GM19395 (cell line): ENCODE measurements around the gene VEPH1.
A peak's percentile ranks its signal among the peaks of the same experiment; 100 is the strongest.

ENCODE experiments used
- ATAC-seq: cut with Tn5 transposase; IDR thresholded peaks from one replicate; pipeline ENCODE4 v1.9.1; 2021; ENCODE audit warnings: mild to moderate bottlenecking, moderate library complexity; ENCODE audit not compliant: unreplicated experiment

The VEPH1 gene

DNA sequence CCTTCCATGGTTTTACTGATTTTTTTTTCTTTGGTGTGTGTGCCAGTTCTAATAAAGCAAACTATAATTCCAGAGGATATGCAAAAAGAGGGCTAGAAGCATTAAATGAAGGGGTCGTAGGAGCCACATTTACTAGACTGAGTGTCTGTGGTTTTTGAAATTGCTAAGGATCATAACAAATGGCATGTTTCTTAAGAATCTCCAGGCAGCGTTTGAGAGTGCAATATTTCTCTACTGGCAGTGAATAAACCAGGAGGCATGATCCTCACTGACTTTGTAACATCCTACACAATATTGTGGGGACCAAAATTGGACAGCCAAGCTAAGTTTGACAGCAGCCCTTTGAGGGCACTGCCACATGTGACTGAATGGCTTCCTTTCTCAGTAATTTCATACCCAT, 227.4 kb downstream of the VEPH1 start:
- ATAC-seq: no peak

DNA sequence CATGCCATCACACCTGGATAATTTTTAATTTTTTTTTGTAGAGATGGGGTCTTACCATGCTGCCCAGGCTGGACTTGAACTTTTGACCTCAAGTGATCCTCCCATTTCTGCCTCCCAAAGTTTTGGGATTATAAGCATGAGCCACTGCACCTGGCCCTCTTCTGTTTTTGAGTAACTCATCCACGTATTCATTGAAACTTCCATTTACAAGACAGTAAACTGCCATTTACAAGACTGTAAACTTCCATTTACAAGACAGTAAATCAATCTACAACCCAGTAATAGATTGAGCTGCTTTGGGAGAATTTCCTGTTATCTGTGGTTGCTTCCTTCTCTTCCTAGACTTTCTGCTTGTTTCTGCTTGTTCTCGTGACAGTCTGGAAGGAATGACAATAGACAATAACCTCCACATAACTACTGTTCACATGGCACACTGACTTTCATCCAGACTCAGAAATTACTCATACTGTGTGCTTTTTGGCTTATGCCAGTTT, 228.5 kb downstream of the VEPH1 start:
- ATAC-seq: no peak

DNA sequence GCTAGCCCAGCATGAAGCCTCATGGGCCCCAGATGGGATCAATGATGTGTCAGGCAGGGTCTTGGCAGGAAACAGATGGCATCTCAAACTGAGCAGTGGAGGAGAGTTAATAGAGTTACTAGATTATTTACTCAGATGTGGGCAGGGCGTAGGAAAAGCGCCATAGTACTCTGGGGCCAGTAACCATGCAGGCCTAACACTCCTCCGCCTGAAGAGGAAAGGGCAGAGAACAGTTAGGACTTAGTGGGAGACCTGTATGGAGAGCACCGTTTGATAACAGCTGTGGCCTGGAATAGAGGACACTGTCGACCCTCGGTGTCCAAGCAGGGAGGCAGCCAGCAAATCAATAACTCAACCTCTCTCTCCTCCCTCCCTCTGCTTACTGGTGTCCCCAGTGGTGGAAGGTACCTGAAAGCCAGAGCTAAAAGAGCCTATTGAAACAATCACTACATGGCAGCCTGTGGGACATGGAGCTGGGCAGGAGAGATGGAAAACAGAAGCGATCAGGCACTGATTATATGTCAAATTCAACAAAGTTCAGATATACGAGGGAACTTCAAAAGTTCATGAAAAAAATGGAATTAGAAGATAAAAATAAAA, 231.8 kb downstream of the VEPH1 start:
- no peak for ATAC-seq

DNA sequence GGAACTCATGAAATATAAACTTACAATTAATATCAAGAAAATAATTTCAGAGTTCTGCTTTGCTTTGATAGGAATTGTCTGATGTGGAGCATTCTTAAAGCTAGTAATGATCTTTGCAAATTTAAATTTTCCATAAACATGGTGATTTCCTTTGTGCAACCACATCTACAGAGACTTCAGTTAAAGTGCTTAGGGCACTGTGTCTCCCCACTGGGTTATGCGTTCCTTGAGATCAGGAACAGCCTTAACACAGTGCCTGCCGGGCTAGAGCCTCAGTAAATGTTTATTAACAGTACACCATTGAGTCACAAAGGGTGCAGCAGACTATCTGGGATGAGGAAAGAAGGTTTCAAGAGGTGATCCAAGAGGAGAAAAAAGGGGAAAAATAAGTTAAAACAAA, 235.2 kb downstream of the VEPH1 start:
- ATAC-seq: no peak

DNA sequence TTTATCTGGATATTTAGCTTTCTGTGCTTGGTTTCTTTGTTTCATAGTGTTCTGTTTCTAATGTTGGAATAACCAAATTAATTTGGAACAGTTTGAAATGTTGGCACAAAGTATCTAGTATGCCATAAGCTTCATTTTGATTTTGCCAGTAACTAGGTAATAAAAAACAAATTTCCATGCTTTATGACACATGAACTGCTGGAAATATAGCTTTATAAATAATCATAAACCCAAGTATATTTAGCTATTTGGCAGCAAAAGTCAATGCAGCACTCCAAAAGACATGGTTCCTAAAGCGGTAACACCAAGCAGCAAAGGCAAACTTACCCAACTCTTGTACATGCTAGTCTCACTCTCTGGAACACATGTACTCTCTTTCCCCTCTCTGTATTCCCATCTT, 237.3 kb downstream of the VEPH1 start:
- no peak for ATAC-seq

DNA sequence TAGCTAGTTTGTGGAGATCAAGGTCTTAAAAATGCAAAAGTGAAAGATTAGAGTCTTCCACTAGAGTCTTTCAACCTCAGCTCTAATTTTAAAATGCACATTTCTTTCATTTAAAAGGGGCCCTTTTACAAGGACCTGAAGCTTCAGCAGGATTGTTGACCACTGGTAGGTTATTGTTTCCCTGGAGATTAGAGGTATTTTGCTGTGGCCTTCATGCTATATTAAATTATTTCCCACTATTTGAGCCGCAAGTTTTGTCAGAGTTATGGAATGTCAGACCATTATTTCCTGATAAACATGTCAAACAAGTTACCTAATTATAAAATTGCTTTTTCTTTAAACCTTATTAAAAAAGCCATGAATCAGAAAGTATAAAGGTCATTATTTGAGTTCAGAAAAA, 240.2 kb downstream of the VEPH1 start:
- no peak for ATAC-seq

DNA sequence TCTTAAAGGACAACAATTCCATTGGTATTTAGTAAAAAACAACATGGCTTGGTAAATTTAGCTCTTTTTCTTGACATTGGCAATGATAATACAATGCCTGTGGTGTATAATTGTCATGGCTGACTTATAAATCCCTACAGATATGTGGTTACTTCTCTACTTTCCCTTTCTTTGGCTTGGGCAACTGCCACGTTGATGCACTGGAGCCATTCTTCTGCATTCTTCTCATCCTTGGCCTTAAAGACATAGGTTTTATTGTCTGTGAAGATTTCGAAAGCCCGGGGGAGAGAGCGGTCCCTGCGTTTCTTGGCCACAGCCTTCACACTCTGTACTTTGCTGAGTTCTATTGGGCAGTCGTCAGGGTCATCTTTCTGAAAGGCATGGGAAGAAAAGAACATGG, 242.2 kb downstream of the VEPH1 start:
- no peak for ATAC-seq

DNA sequence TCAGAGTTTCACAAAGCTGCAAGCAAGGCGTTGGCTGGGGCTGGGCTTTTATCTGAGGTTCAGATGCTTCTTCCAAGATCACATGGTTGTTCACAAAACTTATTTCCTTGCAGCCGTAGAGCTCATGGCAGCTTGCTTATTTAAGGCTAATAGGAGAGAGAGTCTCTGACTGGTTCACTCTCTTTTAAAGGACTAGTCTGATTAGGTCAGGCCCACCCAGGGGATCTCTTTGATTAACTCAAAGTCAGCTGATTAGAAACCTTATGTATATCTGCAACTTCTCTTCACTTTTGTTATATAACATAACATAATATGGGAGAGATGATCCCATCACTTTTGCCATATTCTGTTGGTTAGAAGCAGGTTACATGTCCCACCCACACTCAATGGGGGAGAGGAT, 243.4 kb downstream of the VEPH1 start:
- no peak for ATAC-seq

DNA sequence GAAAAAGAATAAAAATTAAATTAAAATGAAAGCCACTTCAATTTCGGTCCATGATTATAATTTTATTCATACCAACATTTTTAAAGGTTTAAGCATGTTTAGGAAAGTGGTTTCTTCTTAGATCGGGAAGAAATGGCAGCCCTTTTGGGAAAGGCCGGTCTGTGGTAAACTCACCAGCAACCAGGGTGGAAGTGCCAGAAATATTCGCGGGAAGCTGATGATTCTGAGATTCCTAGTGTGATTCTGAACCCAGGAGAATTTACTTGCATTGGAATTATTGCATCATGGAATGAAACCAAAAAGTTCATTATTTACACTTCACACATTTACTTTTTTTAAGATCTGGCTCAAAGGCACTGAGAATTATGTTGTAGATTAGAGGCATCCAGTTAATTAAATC, 246.1 kb downstream of the VEPH1 start:
- no peak for ATAC-seq

DNA sequence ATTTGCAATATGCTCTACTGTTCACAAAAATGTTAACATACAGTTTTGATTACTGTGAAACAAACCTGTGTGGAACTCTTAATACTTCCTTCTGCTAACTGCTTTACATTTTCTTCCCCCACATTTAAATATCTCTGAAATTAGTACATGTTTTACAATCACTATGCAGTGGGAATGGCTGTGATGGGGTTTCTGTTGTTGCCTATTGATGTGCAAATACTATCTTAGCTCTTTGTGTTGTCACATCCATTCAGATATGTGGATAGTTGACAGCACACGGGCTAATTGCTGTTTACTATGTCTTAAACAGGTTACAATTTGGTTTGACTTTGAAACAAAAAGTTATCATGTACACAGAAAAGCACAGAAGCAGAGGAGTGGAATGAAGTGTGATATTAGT, 247.4 kb downstream of the VEPH1 start:
- no peak for ATAC-seq

DNA sequence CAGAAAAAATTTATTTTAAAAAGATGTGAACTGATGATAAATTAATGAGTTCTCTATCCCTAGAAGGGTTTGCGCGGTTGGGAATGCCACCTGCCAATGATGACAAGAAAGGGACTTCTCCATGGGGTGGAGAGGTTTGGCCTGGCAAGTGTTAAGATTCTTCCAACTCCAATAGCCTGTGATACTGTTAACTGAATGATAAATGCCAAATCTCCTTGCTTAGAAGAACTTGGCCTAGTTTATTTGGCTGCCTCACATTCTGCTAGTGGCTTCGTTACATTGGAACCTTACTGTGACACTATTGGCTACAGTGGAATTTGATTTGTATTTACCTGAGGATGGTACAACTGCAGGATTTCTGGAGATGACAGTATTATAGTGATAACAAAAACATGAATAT, 251.5 kb downstream of the VEPH1 start:
- ATAC-seq: no peak

DNA sequence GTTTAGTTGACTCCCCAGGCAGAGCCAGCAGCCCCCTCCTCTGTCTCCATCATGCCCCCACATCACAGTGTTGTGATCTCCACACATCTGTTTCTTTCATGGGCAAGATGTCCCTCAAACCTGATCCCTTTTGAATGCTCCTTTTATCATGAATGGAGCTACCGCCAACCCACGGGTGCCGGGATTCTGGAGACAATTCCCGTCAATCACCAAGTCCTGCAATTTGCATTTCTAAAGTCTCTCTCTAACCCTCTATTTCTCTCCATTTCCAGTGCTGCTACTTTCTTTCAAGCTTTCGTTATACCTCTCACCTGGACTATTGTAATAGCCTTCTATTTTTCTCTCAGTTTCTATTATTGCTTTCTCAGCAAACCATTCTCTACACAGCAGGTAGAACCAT, 253.6 kb downstream of the VEPH1 start:
- ATAC-seq: no peak

DNA sequence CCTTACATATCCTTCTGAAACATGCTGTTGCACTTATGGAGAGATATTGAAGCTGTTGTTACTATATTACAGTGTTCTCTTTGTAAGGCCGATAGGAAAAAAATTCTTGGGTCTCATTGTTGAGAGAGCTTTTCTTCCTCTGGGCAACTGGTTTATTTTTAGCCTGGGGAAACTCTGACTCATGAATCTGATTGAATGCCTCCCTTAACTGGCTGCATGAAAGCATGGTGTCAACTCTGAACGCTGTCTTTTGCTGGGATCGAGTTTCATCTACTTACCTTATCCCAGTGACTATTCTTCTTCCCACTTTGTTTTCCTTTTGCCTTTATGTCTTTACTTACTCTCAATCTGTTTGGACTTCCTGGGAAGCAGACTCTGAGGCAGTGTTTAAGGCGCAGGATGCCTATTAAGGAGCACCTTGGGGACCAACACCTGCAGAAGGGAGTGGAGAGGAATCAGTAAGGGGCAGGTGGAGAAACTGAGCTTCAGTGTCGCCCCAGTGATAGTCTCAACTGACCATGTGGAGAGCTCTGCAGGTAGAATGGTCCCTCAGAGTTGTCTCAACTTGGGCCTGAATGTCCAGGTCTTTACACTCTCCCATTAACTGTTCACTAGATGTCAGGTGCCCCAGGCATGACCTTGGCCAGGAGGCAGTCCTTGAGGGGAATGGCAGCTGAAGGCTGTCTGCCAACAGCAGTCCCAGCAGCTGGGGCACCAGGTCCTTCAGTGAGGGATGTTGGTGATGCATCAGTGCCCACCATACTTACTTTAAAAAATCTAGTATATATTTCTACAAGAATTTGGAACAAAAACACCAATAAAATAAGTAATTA, 254.4 kb downstream of the VEPH1 start:
- no peak for ATAC-seq

DNA sequence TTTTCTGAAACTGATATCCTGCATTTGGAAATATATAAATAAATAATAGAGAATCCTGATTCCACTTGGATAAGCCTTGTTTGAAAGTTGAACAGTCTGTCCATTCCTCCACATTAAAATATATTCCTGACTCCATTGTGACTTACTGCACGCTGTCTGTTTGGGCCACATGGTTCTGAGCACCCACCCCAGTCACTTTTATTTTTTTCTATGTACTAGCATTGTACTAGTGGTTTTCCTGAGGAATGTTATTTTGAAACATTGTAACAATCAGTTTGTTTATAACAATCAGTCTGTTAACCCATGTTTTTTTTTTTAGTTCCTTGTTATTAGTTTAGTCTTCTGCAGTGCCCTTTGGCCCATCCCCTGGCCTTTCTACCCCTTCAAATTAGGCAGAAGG, 255.8 kb downstream of the VEPH1 start:
- no peak for ATAC-seq

DNA sequence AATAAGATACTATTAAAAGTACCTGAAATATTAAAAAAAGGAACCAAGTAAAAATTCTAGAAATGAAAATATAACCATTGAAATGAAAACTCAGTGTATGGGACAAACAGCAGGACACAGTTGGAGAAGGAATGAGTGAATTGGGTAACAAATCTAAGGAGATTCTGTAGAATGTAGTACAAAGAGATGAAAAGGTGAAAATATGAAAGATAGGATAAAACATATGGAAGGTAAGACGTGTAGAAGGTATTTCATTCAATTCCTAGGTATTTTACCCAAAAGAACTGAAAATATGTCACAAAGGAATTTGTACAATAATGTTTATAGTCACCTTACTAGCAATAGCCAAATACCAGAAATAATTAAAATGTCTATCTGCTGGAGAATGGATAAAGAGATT, 260.4 kb downstream of the VEPH1 start:
- ATAC-seq: no peak

DNA sequence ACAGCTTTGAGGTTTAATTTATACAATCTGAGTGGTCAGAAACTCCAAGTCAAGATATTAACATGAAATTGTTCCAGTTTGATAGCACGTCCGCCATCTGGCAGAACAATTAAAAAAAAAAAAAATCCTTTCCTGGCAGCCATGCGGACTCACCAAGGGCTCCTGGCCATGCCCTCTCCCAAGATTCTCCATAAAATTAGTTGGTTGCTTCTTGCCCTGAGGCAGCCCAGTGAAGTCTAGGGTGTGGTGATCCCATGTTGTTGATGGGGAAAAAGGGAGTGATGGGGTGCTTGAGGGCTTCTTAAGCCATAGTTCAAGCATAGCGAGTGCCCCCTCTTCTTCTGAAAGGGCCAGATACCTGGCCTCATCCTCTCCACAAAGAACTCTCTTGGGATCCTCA, 261.6 kb downstream of the VEPH1 start:
- ATAC-seq: no peak

DNA sequence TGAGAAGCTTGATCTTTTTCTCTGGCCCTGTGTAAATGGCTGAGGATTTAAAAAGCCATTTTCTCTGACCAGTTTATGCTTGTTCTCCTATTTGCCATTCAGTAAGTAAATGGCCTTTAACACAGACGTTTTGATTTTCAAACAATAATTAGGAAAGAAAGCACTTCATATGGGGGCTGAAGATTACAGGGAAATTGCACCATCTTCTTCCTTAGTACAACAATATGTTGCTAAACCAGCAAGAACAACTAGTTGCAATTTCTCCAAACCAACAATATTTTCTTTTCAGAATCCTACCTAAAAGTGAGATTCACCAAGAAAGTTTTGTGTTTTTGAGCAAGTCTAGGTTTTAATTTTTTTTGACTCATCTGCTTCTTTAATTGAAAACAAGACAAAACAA, 262.8 kb downstream of the VEPH1 start:
- no peak for ATAC-seq

DNA sequence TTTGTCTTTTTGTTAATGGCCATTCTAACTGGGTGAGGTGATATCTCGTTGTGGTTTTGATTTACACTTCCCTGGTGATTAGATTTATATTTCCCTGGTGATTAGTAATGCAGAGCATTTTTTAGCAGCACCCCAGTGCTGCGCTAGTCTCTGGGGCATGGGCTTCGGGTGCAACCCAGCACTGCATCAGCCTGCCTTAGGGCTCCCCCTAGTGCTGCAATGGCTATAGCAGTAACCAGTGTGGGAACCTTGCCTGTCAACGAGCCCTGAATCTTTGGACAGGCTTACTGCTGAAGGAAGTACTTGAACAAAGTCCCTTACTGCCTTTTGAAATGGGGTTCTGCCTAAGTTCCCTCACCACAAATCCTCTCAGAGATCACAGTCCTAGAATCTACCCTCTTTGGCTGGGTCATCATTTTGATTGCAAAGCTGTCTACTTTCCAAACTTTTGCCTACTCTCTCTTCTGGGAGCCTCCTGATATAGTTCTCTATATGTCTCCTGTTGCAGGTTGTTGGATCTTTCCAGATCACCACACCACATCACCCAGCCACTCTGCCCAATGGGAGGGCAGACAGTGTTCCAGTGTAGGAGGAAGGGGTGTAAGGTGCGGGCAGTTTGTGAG, 264.0 kb downstream of the VEPH1 start:
- ATAC-seq: peak; percentile 99

DNA sequence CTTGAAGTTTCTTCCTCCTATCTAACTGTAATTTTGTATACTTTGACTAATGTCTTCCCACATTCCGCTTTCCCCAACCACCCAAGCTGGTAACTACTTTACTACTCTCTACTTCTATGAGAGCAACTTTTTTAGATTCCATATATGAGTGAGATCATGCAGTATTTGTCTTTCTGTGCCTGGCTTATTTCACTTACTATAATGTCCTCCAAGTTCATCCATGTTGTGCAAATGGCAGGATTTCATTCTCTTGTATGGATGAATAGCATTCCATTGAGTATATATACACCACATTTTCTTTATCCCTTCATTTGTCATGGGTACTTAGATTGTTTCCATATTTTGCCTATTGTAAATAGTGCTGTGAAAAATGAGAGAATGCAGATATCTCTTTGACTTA, 264.8 kb downstream of the VEPH1 start:
- no peak for ATAC-seq

DNA sequence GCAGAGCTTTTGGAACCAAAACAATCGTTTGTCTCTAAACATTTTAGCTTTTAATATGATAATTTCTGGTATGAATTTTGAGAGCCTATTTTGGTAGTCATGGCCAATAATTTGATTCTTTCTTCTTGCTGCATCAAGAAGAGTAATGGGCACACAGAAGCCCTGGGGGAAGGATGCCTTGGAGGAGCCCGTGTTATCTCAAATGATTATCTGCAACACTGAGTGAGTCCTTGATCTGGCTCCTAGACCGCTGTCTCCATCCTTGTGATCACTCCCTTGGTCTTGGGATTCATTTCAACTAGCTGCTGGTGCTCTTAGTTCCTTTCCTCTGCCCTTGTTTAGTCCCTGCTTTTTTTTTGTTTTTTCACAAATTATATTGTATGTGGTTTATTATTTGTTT, 265.3 kb downstream of the VEPH1 start:
- no peak for ATAC-seq

DNA sequence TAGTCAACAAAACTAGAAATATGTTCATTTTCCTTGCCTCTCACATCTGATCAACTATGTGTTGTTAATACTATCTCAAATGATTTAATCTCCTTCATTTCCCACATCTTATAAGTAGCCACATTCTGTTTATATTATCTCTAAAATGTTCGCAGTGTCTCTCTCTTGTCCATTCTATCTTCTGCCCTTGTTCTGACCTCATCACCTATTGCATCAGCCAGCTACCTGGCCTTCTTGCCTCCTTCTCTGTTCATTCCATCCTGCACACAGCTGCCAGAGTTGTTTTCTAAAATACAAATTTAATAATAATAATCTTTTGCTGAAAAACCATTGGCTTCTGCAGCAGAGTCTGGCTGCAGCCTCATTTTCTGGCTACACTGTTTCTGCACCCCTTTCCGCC, 267.9 kb downstream of the VEPH1 start:
- no peak for ATAC-seq

DNA sequence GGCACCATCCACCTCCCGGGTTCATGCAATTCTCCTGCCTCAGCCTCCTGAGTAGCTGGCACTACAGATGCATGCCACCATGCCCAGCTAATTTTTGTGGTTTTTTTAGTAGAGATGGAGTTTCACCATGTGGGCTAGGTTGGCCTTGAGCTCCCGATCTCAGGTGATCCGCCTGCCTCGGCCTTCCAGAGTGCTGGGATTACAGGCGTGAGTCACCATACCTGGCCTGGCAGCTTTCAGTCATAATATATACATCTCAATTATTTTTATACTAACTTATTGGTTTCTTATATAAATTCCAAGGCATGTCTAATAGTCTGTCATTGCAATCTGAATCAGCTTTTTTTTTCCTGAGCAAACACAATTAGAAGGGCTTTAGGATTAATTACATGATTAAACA, 269.3 kb downstream of the VEPH1 start:
- ATAC-seq: no peak
